Left colon (tissue), 2 donors: ENCODE data around the gene TNS2. TPM values are rescaled to one million over a fixed set of nuclear protein-coding genes. Genes with fewer than 3 reads are reported as not detected.

ENCODE experiments used
- ATAC-seq: fragments of 200-7000 bp; cut with Tn5 transposase; one replicate; pipeline ENCODE4 v1.9.1; 2020; ENCODE audit warnings: mild to moderate bottlenecking, moderate library complexity
- DNase-seq, 2 donors: peaks; one replicate each; pipeline ENCODE4 v3.0.0-alpha.2; 2020
- intact Hi-C, 2 donors: fragments of 100-400 bp; cut with DNase I in 1 of 2; cut with micrococcal nuclease in 1 of 2; formaldehyde crosslinking; loops; one replicate each; pipeline versions ENCODE4 v1.11.2 to v1.14.0; 2022; cut with DNase I, micrococcal nuclease
- total RNA-seq, 2 donors: library from RNA; stranded (reverse); fragmentation: NEBNext Ultra II Directional; extraction: Animal tissue kit (Norgen Biotek cat#: 25700); gene quantifications; one replicate each; pipeline ENCODE4 v1.2.1, GENCODE V29; 2021
- donor health status: DM: no; HTN: no; CAD: no.
- donor health status: DM: yes; HTN: yes; CAD: no.

Gene TNS2
- total RNA-seq, 2 donors from 2014 or later: 31.4 to 35.6 TPM

- ATAC-seq: no peak
- DNase-seq: no peak
- intact Hi-C loops: no loop called here
Measured at GRCh38 chr12:53055471-53056266, 5.8 kb downstream of the TNS2 start.

DNA sequence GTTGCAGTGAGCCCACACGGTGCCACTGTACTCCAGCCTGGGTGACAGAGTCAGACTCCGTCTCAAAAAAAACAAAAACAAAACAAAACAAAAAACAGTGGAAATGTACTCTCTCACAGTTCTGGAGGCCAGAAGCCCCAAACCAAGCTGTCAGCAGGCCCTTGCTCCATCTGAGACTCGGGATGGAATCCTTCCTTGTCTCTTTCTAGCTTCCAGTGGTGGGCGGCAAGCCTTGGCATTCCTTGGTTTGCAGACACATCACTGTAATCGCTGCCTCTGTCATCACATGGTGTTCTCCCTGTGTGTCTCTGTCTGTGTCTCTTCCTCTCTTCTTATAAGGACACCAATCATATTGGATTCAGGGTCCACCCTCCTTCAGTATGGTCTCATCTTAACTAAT lies 6.4 kb downstream of the TNS2 start:
- no peak for ATAC-seq

DNA sequence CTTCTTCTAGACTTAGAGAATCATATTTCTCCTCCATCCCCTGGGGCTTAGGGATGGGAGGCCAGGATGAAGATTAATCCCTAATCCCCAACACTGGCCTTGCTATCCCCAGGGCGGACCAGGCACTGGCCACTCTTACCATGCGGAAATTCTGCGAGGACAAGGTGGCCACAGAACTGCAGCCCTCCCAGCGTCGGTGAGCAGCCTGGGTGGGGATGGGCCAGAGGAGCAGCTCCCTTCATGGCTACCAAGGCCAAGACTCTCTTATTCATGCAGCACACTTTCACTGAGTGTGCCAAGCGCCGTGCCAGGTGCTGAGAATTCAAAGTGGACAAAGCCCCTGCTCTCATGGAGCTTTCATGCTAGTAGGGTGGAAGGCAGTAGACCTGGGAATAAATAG lies 7.0 kb downstream of the TNS2 start:
- intact Hi-C loops: no loop called here
- DNase-seq (no peak), ATAC-seq (no peak)

More for the DNA sequence above, 6.4 kb downstream of the TNS2 start:
- intact Hi-C loops: no loop called here
- DNase-seq: no peak

DNA sequence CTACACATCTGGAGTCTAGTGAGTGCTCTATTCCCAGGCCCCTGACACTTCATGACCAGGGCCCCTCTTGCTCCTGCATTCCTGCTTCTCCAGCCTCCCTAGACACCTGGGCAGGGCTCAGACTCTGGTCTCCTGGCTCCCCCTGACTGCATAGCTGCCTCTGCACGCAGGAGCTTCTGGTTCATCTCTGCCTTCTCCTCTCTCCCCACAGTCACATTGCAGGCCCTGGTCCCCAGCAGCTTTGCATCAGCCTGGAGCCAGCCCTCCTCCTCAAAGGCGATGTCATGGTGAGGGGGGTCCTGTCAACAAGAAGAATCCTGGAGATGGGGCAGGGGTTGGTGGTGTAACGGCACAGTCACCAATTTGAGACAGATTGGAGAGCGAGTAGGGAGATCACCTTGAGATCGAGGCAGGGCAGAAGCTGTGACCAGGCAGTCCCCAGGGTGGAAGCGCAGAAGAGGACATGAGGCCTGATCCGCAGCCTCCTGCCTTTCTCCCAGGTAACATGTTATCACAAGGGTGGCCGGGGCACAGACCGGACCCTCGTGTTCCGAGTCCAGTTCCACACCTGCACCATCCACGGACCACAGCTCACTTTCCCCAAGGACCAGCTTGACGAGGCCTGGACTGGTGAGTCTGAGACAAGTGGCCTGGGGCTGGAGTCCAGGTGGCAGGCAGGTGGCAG lies 8.1 kb downstream of the TNS2 start:
- DNase-seq (no peak), ATAC-seq (no peak)
- intact Hi-C loops: no loop called here

DNA sequence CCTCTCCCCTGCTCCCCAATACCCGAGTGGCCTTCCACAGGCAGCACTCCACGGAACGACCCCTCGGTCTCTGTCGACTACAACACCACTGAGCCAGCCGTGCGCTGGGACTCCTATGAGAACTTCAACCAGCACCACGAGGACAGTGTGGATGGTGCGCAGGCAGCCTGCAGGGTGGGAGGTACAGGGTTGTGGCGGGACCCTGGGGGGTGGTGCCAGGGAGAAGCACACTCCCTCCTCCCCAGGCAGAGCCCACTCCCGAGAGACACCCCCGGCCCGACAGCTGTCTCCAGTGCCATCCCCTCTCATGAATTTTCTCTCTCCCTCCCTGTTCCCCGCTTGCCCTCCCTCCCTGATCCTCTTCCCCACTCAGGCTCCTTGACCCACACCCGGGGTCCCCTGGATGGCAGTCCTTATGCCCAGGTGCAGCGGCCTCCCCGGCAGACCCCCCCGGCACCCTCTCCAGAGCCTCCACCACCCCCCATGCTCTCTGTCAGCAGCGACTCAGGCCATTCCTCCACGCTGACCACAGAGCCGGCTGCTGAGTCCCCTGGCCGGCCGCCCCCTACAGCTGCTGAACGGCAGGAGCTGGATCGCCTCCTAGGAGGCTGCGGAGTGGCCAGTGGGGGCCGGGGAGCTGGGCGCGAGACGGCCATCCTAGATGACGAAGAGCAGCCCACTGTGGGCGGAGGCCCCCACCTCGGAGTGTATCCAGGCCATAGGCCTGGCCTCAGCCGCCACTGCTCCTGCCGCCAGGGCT lies 9.0 kb downstream of the TNS2 start:
- intact Hi-C loops: no loop called here
- no peak for ATAC-seq
- DNase-seq: peak in 1 of 2 donors; percentile 24

DNA sequence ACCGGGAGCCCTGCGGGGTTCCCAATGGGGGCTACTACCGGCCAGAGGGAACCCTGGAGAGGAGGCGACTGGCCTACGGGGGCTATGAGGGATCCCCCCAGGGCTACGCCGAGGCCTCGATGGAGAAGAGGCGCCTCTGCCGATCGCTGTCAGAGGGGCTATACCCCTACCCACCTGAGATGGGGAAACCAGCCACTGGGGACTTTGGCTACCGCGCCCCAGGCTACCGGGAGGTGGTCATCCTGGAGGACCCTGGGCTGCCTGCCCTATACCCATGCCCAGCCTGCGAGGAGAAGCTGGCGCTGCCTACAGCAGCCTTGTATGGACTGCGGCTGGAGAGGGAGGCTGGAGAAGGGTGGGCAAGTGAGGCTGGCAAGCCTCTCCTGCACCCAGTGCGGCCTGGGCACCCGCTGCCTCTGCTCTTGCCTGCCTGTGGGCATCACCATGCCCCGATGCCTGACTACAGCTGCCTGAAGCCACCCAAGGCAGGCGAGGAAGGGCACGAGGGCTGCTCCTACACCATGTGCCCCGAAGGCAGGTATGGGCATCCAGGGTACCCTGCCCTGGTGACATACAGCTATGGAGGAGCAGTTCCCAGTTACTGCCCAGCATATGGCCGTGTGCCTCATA lies 9.7 kb downstream of the TNS2 start:
- DNase-seq: peak in 1 of 2 donors; percentile 24
- intact Hi-C loops: loop anchor here in 1 of 2 donors (5.0 to 10.0 kb wide), 2 partner anchors 38 to 135 kb away; partner anchors contain the start of gene IGFBP6
- ATAC-seq: no peak

GRCh38 chr12:53060064-53060720 lies 10.3 kb downstream of the TNS2 start:
- ATAC-seq: no peak
- peak in 1 of 2 donors; percentile 21 for DNase-seq
- intact Hi-C loops: loop anchor here in 1 of 2 donors (5.0 to 10.0 kb wide), 2 partner anchors 37 to 135 kb away; partner anchors contain the start of gene IGFBP6

DNA sequence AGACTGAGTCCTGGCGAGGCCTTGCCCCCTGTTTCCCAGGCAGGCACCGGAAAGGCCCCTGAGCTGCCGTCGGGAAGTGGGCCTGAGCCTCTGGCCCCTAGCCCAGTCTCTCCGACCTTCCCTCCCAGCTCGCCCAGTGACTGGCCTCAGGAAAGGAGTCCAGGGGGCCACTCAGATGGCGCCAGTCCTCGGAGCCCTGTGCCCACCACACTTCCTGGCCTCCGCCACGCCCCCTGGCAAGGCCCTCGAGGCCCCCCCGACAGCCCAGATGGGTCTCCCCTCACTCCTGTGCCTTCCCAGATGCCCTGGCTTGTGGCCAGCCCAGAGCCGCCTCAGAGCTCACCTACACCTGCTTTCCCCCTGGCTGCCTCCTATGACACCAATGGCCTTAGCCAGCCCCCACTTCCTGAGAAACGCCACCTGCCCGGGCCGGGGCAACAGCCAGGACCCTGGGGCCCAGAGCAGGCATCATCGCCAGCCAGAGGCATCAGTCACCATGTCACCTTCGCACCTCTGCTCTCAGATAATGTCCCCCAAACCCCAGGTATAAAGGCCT lies 10.9 kb downstream of the TNS2 start:
- intact Hi-C loops: loop anchor here in 1 of 2 donors (5.0 to 10.0 kb wide), 2 partner anchors 37 to 134 kb away; partner anchors contain the start of gene IGFBP6
- DNase-seq: peak; percentile 37 to 46
- ATAC-seq: peak; percentile 17

- DNase-seq (peak; percentile 79 to 87), ATAC-seq (peak; percentile 78)
- intact Hi-C loops: loop anchor here in 1 of 2 donors (5.0 to 10.0 kb wide), 2 partner anchors 36 to 133 kb away; partner anchors contain the start of gene IGFBP6
Measured at GRCh38 chr12:53061404-53062010, 11.6 kb downstream of the TNS2 start.

GRCh38 chr12:53062011-53062961 lies 12.4 kb downstream of the TNS2 start:
- intact Hi-C loops: loop anchor here in 1 of 2 donors (5.0 to 10.0 kb wide), 2 partner anchors 35 to 133 kb away; partner anchors contain the start of gene IGFBP6
- peak in 1 of 2 donors; percentile 27 for DNase-seq
- peak; percentile 3 for ATAC-seq

- DNase-seq (peak in 1 of 2 donors; percentile 24), ATAC-seq (no peak)
- intact Hi-C loops: loop anchor here in 1 of 2 donors (5.0 to 10.0 kb wide), 2 partner anchors 34 to 132 kb away; partner anchors contain the start of gene IGFBP6
Measured at GRCh38 chr12:53062977-53063707, 13.3 kb downstream of the TNS2 start.

- ATAC-seq: no peak
- DNase-seq: peak in 1 of 2 donors; percentile 36
- intact Hi-C loops: loop anchor here in 1 of 2 donors (5.0 to 10.0 kb wide), 2 partner anchors 33 to 131 kb away; partner anchors contain the start of gene IGFBP6
Measured at GRCh38 chr12:53063708-53064612, 14.1 kb downstream of the TNS2 start.

- intact Hi-C loops: loop anchor here in 1 of 2 donors (5.0 to 10.0 kb wide), 2 partner anchors 32 to 130 kb away; partner anchors contain the start of gene IGFBP6
- DNase-seq (peak in 1 of 2 donors; percentile 22), ATAC-seq (no peak)
Measured at GRCh38 chr12:53064613-53065436, 15.0 kb downstream of the TNS2 start.
